NK-92 (cell line): Measurements from ENCODE around the gene CTNND2.

Experiments
- DNase-seq: peaks from one replicate; lab custom pipeline; 2025; ENCODE audit not compliant: unreplicated experiment; lab: John Stamatoyannopoulos, UW

CTNND2 gene

GRCh38 chr5:11397549-11397948, 506.7 kb downstream of the CTNND2 start:
- DNase-seq, result no peak

- DNase-seq, result no peak
Observed at GRCh38 chr5:11396917-11397316, 507.3 kb downstream of the CTNND2 start.

- no peak for DNase-seq
Observed at GRCh38 chr5:11394933-11395332, 509.3 kb downstream of the CTNND2 start.

- no peak for DNase-seq
Observed at GRCh38 chr5:11390291-11390767, 513.9 kb downstream of the CTNND2 start.

GRCh38 chr5:11387382-11387781, 516.9 kb downstream of the CTNND2 start:
- DNase-seq, result no peak

- DNase-seq, result no peak
Observed at GRCh38 chr5:11386398-11386797, 517.8 kb downstream of the CTNND2 start.

GRCh38 chr5:11385901-11386293, 518.3 kb downstream of the CTNND2 start:
- DNase-seq, result no peak

GRCh38 chr5:11385251-11385900, 518.9 kb downstream of the CTNND2 start:
- DNase-seq, result no peak

- DNase-seq, result no peak
Observed at GRCh38 chr5:11384441-11385250, 519.6 kb downstream of the CTNND2 start.

GRCh38 chr5:11383506-11384095, 520.6 kb downstream of the CTNND2 start:
- DNase-seq, result no peak

- DNase-seq, result no peak
Observed at GRCh38 chr5:11378461-11378860, 525.8 kb downstream of the CTNND2 start.

- no peak for DNase-seq
Observed at GRCh38 chr5:11377896-11378295, 526.4 kb downstream of the CTNND2 start.

GRCh38 chr5:11372191-11372590, 532.1 kb downstream of the CTNND2 start:
- DNase-seq, result no peak

GRCh38 chr5:11371021-11371420, 533.2 kb downstream of the CTNND2 start:
- no peak for DNase-seq

- no peak for DNase-seq
Observed at GRCh38 chr5:11364531-11364930, 539.7 kb downstream of the CTNND2 start.

- DNase-seq, result no peak
Observed at GRCh38 chr5:11363631-11364178, 540.5 kb downstream of the CTNND2 start.

- DNase-seq, result no peak
Observed at GRCh38 chr5:11361768-11362167, 542.5 kb downstream of the CTNND2 start.

- DNase-seq, result no peak
Observed at GRCh38 chr5:11357928-11358327, 546.3 kb downstream of the CTNND2 start.

GRCh38 chr5:11355491-11355890, 548.8 kb downstream of the CTNND2 start:
- no peak for DNase-seq

- no peak for DNase-seq
Observed at GRCh38 chr5:11346336-11346735, 557.9 kb downstream of the CTNND2 start.

GRCh38 chr5:11335881-11336760, 568.1 kb downstream of the CTNND2 start:
- DNase-seq, result no peak
